Measurements from ENCODE around the gene TGM4.

Gene TGM4

DNA sequence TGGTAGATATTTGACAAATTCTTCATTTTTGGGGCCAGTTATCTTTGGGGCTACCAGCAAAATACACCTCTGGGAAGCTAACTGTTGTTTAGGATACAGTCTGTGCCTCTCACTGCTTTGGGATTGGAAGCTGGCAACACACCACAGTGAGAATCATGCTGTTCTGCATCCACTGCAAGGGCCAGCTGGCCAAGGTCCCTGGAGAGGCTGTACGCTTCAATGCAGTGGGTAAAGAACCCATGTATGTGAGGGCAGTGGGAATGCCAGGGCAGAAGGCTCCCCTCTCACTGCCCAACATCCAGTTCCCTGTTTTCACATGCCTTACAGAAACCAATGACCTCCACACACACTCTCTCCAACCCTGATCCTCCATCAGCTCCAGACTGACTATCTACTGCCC lies 81.5 kb downstream of the TGM4 start:
- H3K36me3 ChIP-seq (ENCODE audit: insufficient read depth, low read length), result peaks cover 26% of the 10 kb centered on the region
- no peak overlapping the region for H2AFZ ChIP-seq (ENCODE audit: low read depth, low read length)

DNA sequence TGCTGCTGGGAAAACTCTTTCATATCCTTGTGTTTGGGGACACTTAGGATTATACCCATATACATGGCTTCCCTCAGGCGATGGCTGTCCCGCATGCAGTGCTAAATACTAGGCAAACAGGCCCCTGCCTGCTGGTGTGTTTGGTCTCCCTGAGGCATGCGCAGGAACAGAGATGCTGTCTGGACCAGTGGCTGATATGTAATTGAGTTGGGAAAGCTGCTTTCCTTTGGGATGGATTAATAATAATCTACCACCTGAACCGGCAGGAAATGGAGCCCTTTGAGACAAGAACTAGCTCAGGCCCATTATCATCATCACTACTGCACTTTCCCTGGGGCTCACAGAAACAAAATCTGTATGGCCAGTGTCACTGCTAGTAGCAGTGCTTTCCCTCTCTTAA lies 83.6 kb downstream of the TGM4 start:
- Histone ChIP-seq H2AFZ (ENCODE audit: low read depth, low read length) (no peak overlapping the region), H3K9me3 (ENCODE audit: low read length) (no peaks in the 10 kb centered on the region)

More for the DNA sequence above, 81.5 kb downstream of the TGM4 start:
- no peaks in the 10 kb centered on the region for H3K27me3 ChIP-seq (ENCODE audit: insufficient read depth, low read length)
- no peaks in the 10 kb centered on the region for H3K9me3 ChIP-seq (ENCODE audit: low read length)
- H3K4me3 ChIP-seq (ENCODE audit: low read length), result no peak overlapping the region
- H3K4me1 ChIP-seq (ENCODE audit: insufficient read depth, low read length), result peaks cover 6% of the 10 kb centered on the region

DNA sequence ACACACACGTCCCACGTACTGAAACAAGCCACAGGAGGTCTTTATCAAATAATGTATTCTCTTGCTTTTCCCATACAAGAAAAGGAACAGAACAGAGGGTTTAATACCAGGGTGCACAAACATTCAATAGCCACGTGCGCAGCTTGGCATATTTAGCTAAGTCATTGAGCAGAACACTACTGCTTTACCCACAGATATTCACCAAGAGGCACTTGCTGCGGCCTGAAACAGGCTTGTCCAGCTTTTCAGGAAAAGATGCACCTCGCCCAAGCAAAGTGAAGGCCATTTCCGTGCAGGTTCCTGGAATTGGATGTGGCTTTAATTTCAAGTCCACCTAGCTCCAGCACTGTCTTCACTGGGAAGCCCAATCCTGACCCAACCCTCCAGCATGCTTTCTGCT lies 84.0 kb downstream of the TGM4 start:
- H2AFZ ChIP-seq (ENCODE audit: low read depth, low read length), result no peak overlapping the region
- H3K4me1 ChIP-seq (ENCODE audit: insufficient read depth, low read length), result peaks cover 7% of the 10 kb centered on the region
- no peaks in the 10 kb centered on the region for H3K9me3 ChIP-seq (ENCODE audit: low read length)
- H3K27me3 ChIP-seq (ENCODE audit: insufficient read depth, low read length), result no peaks in the 10 kb centered on the region
- H3K36me3 ChIP-seq (ENCODE audit: insufficient read depth, low read length), result peaks cover 26% of the 10 kb centered on the region
- H3K4me3 ChIP-seq (ENCODE audit: low read length), result no peak overlapping the region

More for the DNA sequence above, 83.6 kb downstream of the TGM4 start:
- Histone ChIP-seq H3K36me3 (ENCODE audit: insufficient read depth, low read length) (peaks cover 26% of the 10 kb centered on the region), H3K4me3 (ENCODE audit: low read length) (no peak overlapping the region), H3K27me3 (ENCODE audit: insufficient read depth, low read length) (no peaks in the 10 kb centered on the region), H3K4me1 (ENCODE audit: insufficient read depth, low read length) (peaks cover 7% of the 10 kb centered on the region)

DNA sequence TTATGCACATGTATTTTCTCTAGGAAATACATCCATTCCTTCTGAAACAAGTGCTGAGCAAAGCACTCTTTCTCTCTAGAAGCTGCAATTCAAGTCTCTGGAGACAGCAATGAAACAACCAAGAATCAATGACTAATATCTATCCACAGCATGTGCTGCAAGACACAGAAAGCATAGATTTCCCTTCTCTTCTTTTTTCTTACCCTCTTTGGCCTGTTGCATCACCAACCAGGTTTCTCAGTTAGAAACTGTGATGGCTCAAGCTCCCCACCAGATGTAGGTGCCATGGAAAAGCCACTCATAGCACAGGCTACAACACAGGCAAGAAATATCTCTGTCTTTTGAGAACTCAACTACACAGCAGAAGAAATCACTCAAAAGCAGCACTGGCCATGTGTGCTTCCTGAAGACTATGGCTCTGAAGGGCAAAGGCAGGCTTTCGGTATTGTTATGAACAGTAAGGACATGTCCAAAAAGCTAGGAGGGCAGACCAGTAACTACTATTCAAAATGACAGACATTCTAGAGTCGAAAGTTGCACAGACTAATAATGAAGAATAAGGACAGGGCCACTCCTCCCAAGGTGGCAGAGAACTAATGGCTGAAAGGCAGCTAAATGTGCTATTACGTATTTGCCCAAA lies 86.1 kb downstream of the TGM4 start:
- H3K27me3 ChIP-seq (ENCODE audit: insufficient read depth, low read length), result no peaks in the 10 kb centered on the region
- H3K4me1 ChIP-seq (ENCODE audit: insufficient read depth, low read length), result peaks cover 13% of the 10 kb centered on the region
- H2AFZ ChIP-seq (ENCODE audit: low read depth, low read length), result no peak overlapping the region
- H3K9me3 ChIP-seq (ENCODE audit: low read length), result no peaks in the 10 kb centered on the region
- peaks cover 20% of the 10 kb centered on the region for H3K36me3 ChIP-seq (ENCODE audit: insufficient read depth, low read length)
- no peak overlapping the region for H3K4me3 ChIP-seq (ENCODE audit: low read length)

DNA sequence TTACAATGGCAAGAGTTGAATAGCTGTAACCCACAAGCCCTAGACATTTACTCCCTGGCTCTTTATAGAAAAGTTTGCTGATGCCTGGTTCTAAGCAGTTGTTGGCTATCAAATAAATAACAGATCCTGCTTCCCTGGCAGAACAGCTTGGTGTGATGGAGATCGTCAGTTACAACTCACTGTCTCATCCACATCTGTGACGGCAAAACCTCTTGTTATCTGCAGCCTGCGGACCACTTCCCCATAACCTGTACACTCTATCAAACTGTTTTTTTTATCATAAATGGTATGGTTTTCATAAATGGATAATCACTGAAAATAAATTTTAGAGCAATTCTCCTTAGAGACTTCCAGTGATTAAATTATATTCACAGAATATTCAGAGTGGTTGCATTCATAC lies 87.5 kb downstream of the TGM4 start:
- Histone ChIP-seq H3K9me3 (ENCODE audit: low read length) (no peaks in the 10 kb centered on the region), H3K36me3 (ENCODE audit: insufficient read depth, low read length) (peaks cover 19% of the 10 kb centered on the region), H3K4me3 (ENCODE audit: low read length) (no peak overlapping the region), H2AFZ (ENCODE audit: low read depth, low read length) (no peak overlapping the region), H3K4me1 (ENCODE audit: insufficient read depth, low read length) (peaks cover 13% of the 10 kb centered on the region), H3K27me3 (ENCODE audit: insufficient read depth, low read length) (no peaks in the 10 kb centered on the region)

DNA sequence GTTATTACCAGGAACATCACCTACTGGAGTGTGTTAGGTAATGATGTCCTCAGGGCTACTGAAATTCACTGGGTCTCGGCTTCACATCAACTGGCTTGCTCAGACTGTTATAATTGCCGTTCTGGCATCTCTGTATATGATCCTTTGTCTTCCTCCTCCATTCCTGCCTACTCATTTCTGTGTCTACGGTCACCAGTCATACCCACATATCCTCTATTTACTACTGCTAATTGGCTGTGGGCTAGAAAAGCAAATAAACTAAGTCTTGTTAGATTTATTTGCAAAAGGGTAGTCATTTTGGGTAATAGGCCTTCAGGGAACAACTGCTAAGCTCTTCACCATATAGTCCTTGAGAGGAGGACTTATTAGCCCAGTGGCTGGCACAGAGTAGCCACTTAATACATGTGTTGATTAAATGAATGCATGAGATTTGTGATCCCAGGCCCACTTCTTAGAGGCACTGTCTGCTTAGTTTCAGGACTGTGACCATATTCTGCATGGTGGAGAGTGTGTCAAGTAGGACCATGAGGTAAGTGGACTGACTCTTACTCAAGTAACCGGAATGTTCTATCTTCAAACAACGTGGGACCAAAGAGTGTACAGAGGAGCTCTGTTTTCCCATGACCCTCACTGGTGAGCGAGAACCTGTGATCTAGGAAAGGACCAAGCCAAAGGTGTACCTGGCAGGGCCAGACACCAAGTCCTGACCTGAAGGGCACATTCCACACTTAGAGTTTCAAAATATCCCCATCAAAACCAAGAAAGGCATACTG lies 88.4 kb downstream of the TGM4 start:
- H3K4me1 ChIP-seq (ENCODE audit: insufficient read depth, low read length), result peaks cover 13% of the 10 kb centered on the region
- H3K27me3 ChIP-seq (ENCODE audit: insufficient read depth, low read length), result no peaks in the 10 kb centered on the region
- no peak overlapping the region for H2AFZ ChIP-seq (ENCODE audit: low read depth, low read length)
- H3K36me3 ChIP-seq (ENCODE audit: insufficient read depth, low read length), result peaks cover 11% of the 10 kb centered on the region
- H3K9me3 ChIP-seq (ENCODE audit: low read length), result no peaks in the 10 kb centered on the region
- no peak overlapping the region for H3K4me3 ChIP-seq (ENCODE audit: low read length)

DNA sequence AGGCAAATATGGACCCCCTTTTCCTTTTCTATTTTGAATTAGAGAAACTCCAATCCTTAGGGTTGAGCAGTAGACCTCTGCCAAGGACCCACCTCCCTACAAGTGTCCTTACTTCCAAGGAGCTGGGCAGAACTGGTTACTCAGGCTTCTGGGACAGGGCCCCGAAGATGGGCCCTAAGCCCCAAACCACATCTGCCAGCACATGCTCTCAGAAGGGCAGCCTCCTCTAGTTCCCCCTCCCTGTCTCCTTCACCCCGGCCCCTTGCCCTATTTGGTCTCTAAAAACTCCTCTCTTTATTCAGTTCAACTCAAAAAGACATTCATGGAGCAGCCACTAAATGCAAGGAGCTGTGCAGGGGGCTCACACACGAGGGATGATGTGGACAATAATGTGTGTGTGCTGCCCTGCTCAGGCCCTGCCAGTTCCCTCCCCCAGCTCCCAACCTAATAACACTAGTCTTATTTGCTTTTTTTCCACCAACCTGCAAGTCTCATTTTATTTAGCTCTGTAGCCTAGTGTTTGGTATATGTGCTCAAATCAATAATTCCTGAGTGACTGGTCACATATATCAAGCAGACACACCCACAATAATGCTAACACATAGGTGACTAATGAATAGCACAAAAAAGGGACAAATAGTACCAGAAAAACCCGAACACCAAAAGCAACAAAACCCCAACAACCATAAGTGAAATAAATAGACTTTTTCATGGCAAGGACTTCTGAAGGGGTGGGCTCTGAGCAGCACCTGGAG lies 89.3 kb downstream of the TGM4 start:
- H3K27me3 ChIP-seq (ENCODE audit: insufficient read depth, low read length), result no peaks in the 10 kb centered on the region
- H3K4me3 ChIP-seq (ENCODE audit: low read length), result no peak overlapping the region
- no peak overlapping the region for H2AFZ ChIP-seq (ENCODE audit: low read depth, low read length)
- H3K4me1 ChIP-seq (ENCODE audit: insufficient read depth, low read length), result peaks cover 13% of the 10 kb centered on the region
- no peaks in the 10 kb centered on the region for H3K9me3 ChIP-seq (ENCODE audit: low read length)
- peaks cover 7% of the 10 kb centered on the region for H3K36me3 ChIP-seq (ENCODE audit: insufficient read depth, low read length)

Measured in neuron (in vitro differentiated cells).